CD4-positive, alpha-beta T cell treated with Interleukin-17A for 4 hours (primary cell): ENCODE measurements around the gene SCEL.
"Not testable (repeated sequence)": the region's sequence is repeated elsewhere in the genome, so short reads cannot be mapped to it uniquely, and the experiment has no call there.

ENCODE experiments used
- DNase-seq: peaks from one replicate; pipeline ENCODE4 v3.0.0-alpha.2; 2020; ENCODE audit warnings: mixed read lengths

The SCEL gene

GRCh38 chr13:77563111-77563510 is 27.6 kb downstream of the SCEL start:
- DNase-seq, result no peak

- DNase-seq, result no peak
Observed at GRCh38 chr13:77565635-77566034, 30.1 kb downstream of the SCEL start.

- DNase-seq, result no peak
Observed at GRCh38 chr13:77571956-77572355, 36.5 kb downstream of the SCEL start.

GRCh38 chr13:77574096-77574495 is 38.6 kb downstream of the SCEL start:
- no peak for DNase-seq

GRCh38 chr13:77579959-77580358 is 44.5 kb downstream of the SCEL start:
- no peak for DNase-seq

- DNase-seq, result no peak
Observed at GRCh38 chr13:77580748-77581147, 45.2 kb downstream of the SCEL start.

GRCh38 chr13:77583581-77583980 is 48.1 kb downstream of the SCEL start:
- DNase-seq, result no peak

GRCh38 chr13:77584106-77584505 is 48.6 kb downstream of the SCEL start:
- DNase-seq, result no peak

- no peak for DNase-seq
Observed at GRCh38 chr13:77595166-77595810, 59.8 kb downstream of the SCEL start.

- DNase-seq, result no peak
Observed at GRCh38 chr13:77596777-77597176, 61.3 kb downstream of the SCEL start.

GRCh38 chr13:77599351-77599750 is 63.8 kb downstream of the SCEL start:
- DNase-seq, result no peak

- no peak for DNase-seq
Observed at GRCh38 chr13:77600701-77601100, 65.2 kb downstream of the SCEL start.

GRCh38 chr13:77611068-77611467 is 75.6 kb downstream of the SCEL start:
- no peak for DNase-seq

GRCh38 chr13:77616027-77616426 is 80.5 kb downstream of the SCEL start:
- no peak for DNase-seq

GRCh38 chr13:77619655-77620054 is 84.1 kb downstream of the SCEL start:
- no peak for DNase-seq

- no peak for DNase-seq
Observed at GRCh38 chr13:77620138-77620537, 84.6 kb downstream of the SCEL start.

- no peak for DNase-seq
Observed at GRCh38 chr13:77623806-77624205, 88.3 kb downstream of the SCEL start.

GRCh38 chr13:77628170-77628569 is 92.7 kb downstream of the SCEL start:
- no peak for DNase-seq

GRCh38 chr13:77637588-77637987 is 102.1 kb downstream of the SCEL start:
- DNase-seq, result no peak

GRCh38 chr13:77650409-77650808 is 114.9 kb downstream of the SCEL start:
- DNase-seq, result no peak

- DNase-seq, result no peak
Observed at GRCh38 chr13:77653301-77653700, 117.8 kb downstream of the SCEL start.

- DNase-seq, result not testable (repeated sequence)
Observed at GRCh38 chr13:77660016-77660415, 124.5 kb downstream of the SCEL start.

- no peak for DNase-seq
Observed at GRCh38 chr13:77660841-77661250, 125.3 kb downstream of the SCEL start.

GRCh38 chr13:77662301-77662700 is 126.8 kb downstream of the SCEL start:
- DNase-seq, result not testable (repeated sequence)

GRCh38 chr13:77662831-77663230 is 127.3 kb downstream of the SCEL start:
- not testable (repeated sequence) for DNase-seq
